ENCODE results near the gene ADGRA1. TPM values are rescaled to one million over a fixed set of nuclear protein-coding genes. Genes with fewer than 3 reads are reported as not detected.
A peak's percentile ranks its signal among the peaks of the same experiment; 100 is the strongest.

ADGRA1 gene
- total and polyA plus RNA-seq, 2 of the 8 experiments (the other 6 are each of a cell fraction or from before 2014, with no cell fraction given): 0.17 to 0.21 TPM

GRCh38 chr10:133097418-133097817 lies 9.7 kb downstream of the ADGRA1 start:
- WGBS, 2 experiments (ENCODE audit: extremely low coverage in 1 of 2, insufficient coverage in 1 of 2, insufficient read length in 1 of 2, insufficient replicate concordance in 2 of 2, low coverage in 1 of 2, low lambda C conversion rate in 2 of 2, missing lambda C conversion rate in 1 of 2): 95% methylated on average over 18 of the region's 18 CpGs; no CpG with 5 or more reads in 1 of the 2 experiments
- Histone ChIP-seq H3K56ac (replicated peaks; ENCODE audit: insufficient read length, low read depth, low read length) (no peak overlapping the region), H2AK5ac (ENCODE audit: low read depth, low read length) (no peak overlapping the region)

More at GRCh38 chr10:133097418-133097817, 9.7 kb downstream of the ADGRA1 start:
- no peak overlapping the region for H3K4me3 ChIP-seq (ENCODE audit: extremely low read depth in 1 of 4, insufficient read depth in 2 of 4, low read depth in 3 of 4, low read length in 4 of 4)
- H3K4me1 ChIP-seq (replicated peaks in 1 of 4; ENCODE audit: control insufficient read depth in 3 of 4, insufficient read depth in 4 of 4, low read length in 3 of 4): peaks cover 5 to 18% (median 14%) of the 10 kb centered on the region in 4 experiments
- TF ChIP-seq CHD1 (IDR thresholded peaks at IDR 0.05; ENCODE audit: low read depth, low read length) (no peak), RAD21 (IDR thresholded peaks at IDR 0.05 in 1 of 2, conservative IDR thresholded peaks at IDR 0.05 in 1 of 2; ENCODE audit: low read depth in 2 of 2, low read length in 2 of 2) (no peak), BCL11A (IDR thresholded peaks at IDR 0.05; ENCODE audit: low read depth in 2 of 2, low read length in 2 of 2) (no peak), YY1 (IDR thresholded peaks at IDR 0.05; ENCODE audit: low read depth, low read length) (no peak), KDM4A (IDR thresholded peaks at IDR 0.05; ENCODE audit: low read depth, low read length, severe bottlenecking) (no peak), SRF (IDR thresholded peaks at IDR 0.05; ENCODE audit: low read depth, low read length) (no peak), TCF12 (IDR thresholded peaks at IDR 0.05; ENCODE audit: low read depth, low read length) (no peak), MAFK (IDR thresholded peaks at IDR 0.05; ENCODE audit: low read depth, low read length) (no peak)
- ChIA-PET CTCF (ENCODE audit: partially characterized antibody) (interaction anchor here (0.7 to 2.3 kb wide), 14 partner anchors 9 to 195 kb away, joined by 3 to 9 read pairs (median 4); no protein-coding TSS in a partner anchor), POLR2A (ENCODE audit: partially characterized antibody) (interaction anchor here (0.6 kb wide), 1 partner anchor 30 kb away, joined by 3 read pairs; no protein-coding TSS in a partner anchor)
- no peaks in the 10 kb centered on the region for H3K9me3 ChIP-seq (ENCODE audit: insufficient read depth in 2 of 2, low read depth in 1 of 2, low read length in 1 of 2)
- no peak overlapping the region for H2BK120ac ChIP-seq (replicated peaks; ENCODE audit: low read depth, low read length)
- peaks cover 0 to 3% of the 10 kb centered on the region in 2 experiments for H4K20me1 ChIP-seq (replicated peaks in 1 of 2; ENCODE audit: control insufficient read depth in 1 of 2, insufficient read depth in 2 of 2, low read length in 2 of 2)
- no peaks in the 10 kb centered on the region for H3K79me2 ChIP-seq (ENCODE audit: control insufficient read depth in 1 of 2, insufficient read depth in 2 of 2, low read length in 2 of 2)
- no peak overlapping the region for H3K14ac ChIP-seq (ENCODE audit: insufficient read length)
- H2BK12ac ChIP-seq (ENCODE audit: low read depth, low read length): 0 out of 2 replicates have a peak overlapping the region, but pooled peaks have one; percentile 9
- H2BK15ac ChIP-seq (ENCODE audit: low read length): no peak overlapping the region
- H3K36me3 ChIP-seq (ENCODE audit: control insufficient read depth in 2 of 4, insufficient read depth in 4 of 4, low read length in 3 of 4): no peaks in the 10 kb centered on the region
- H4K5ac ChIP-seq (ENCODE audit: insufficient read length, low read depth, low read length): no peak overlapping the region
- H4K8ac ChIP-seq (ENCODE audit: extremely low read depth, insufficient read depth, low read length): no peak overlapping the region; the same call in 1 of the 2 replicates
- no peak overlapping the region for H2BK20ac ChIP-seq (ENCODE audit: low read length)
- DNase-seq (ENCODE audit: low read depth in 1 of 2, low spot score in 2 of 2): no peak
- H3K27me3 ChIP-seq (replicated peaks in 1 of 4; ENCODE audit: control insufficient read depth in 3 of 4, extremely low read depth in 1 of 4, insufficient read depth in 3 of 4, low read length in 3 of 4): no peaks in the 10 kb centered on the region
- no peak overlapping the region for H3K4ac ChIP-seq (replicated peaks; ENCODE audit: insufficient read length, low read depth, low read length)
- H3K79me1 ChIP-seq (ENCODE audit: low read depth, low read length): no peaks in the 10 kb centered on the region
- no peak overlapping the region for H2BK5ac ChIP-seq (ENCODE audit: low read depth, low read length)
- FAIRE-seq: no peak
- H3K23me2 ChIP-seq (ENCODE audit: low read depth, low read length): no peaks in the 10 kb centered on the region; the same call in 1 of the 2 replicates
- no peak overlapping the region for H3K9ac ChIP-seq (replicated peaks in 1 of 4; ENCODE audit: extremely low read depth in 1 of 4, low read depth in 3 of 4, low read length in 3 of 4)
- no peak overlapping the region for H4K91ac ChIP-seq (replicated peaks; ENCODE audit: insufficient read length, low read length)
- no peak overlapping the region for H3K27ac ChIP-seq (ENCODE audit: low read depth, low read length)
- no peak overlapping the region for H3K18ac ChIP-seq (ENCODE audit: extremely low read depth, low read length)
- H2AFZ ChIP-seq (ENCODE audit: low read length): no peak overlapping the region
- H3K23ac ChIP-seq (ENCODE audit: insufficient read length): no peak overlapping the region
- no peak overlapping the region for H3K4me2 ChIP-seq (ENCODE audit: insufficient read depth in 1 of 2, low read depth in 2 of 2, low read length in 2 of 2)
